HEK293 (cell line): ENCODE data around the gene AFF3.

ENCODE experiments used
- CTCF ChIA-PET: fragments of 350-600 bp; formaldehyde crosslinking; extraction: SDS; loops from one replicate; lab custom pipeline; 2021; ENCODE audit warnings: antibody characterized with exemption; lab: Yijun Ruan, JAX
- POLR2A ChIA-PET: fragments of 300-600 bp; formaldehyde crosslinking; extraction: SDS; loops from one replicate; lab custom pipeline; 2020; ENCODE audit warnings: antibody characterized with exemption, inconsistent platforms; lab: Yijun Ruan, JAX
- H3K27ac ChIP-seq: fragments of 200-500 bp; sonication (Bioruptor generic); 2 replicates; pipeline ENCODE4 v1.5.1; 2014; ENCODE audit warnings: low read depth, low read length, control low read depth, inconsistent platforms; ENCODE audit errors: extremely low read depth
- H3K36me3 ChIP-seq, 2 experiments: fragments of 200-500 bp in 1 of 2; sonication (Bioruptor generic) in 1 of 2; 1 replicate in 1 of 2; 2 replicates in 1 of 2; pipeline ENCODE4 v1.5.1; 2014 to 2017; ENCODE audit warnings: inconsistent platforms in 2 of 2, low read length in 2 of 2; ENCODE audit not compliant: control insufficient read depth in 2 of 2, insufficient read depth in 1 of 2
- H3K4me1 ChIP-seq: fragments of 200-500 bp; sonication (Bioruptor generic); 2 replicates; pipeline ENCODE4 v1.5.1; 2014; ENCODE audit warnings: mild to moderate bottlenecking, low read length, inconsistent platforms; ENCODE audit not compliant: control insufficient read depth, insufficient read depth
- H3K4me3 ChIP-seq: 2 replicates; pipeline ENCODE4 v1.5.1; 2011; ENCODE audit warnings: low read depth, mild to moderate bottlenecking, control low read depth, low read length, moderate library complexity
- H3K9me3 ChIP-seq: fragments of 200-500 bp; sonication (Bioruptor generic); 2 replicates; pipeline ENCODE4 v1.5.1; 2014; ENCODE audit warnings: low read depth, low read length, inconsistent platforms; ENCODE audit not compliant: control insufficient read depth, insufficient read depth
- EGR2 ChIP-seq: fragments of 450-650 bp; formaldehyde crosslinking; IDR thresholded peaks from 2 replicates; pipeline ENCODE4 v1.5.1; 2016; ENCODE audit warnings: low read depth, missing biosample characterization, missing genetic modification characterization
- HIC1 ChIP-seq: fragments of 450-650 bp; formaldehyde crosslinking; IDR thresholded peaks from 2 replicates; pipeline ENCODE4 v1.5.1; 2016; ENCODE audit warnings: missing biosample characterization, missing genetic modification characterization
- HOXC10 ChIP-seq: sonication (generic); formaldehyde crosslinking; IDR thresholded peaks from 2 replicates; pipeline ENCODE4 v1.8.1; 2023; ENCODE audit warnings: mild to moderate bottlenecking, missing genetic modification reagents
- KLF9 ChIP-seq: fragments of 450-650 bp; formaldehyde crosslinking; IDR thresholded peaks from 2 replicates; pipeline ENCODE4 v1.5.1; 2016; ENCODE audit warnings: missing biosample characterization, missing genetic modification characterization, low read depth
- WT1 ChIP-seq: fragments of 450-650 bp; formaldehyde crosslinking; IDR thresholded peaks from 2 replicates; pipeline ENCODE4 v1.5.1; 2016; ENCODE audit warnings: missing biosample characterization, missing genetic modification characterization
- ZEB2 ChIP-seq: fragments of 450-650 bp; formaldehyde crosslinking; IDR thresholded peaks from 2 replicates; pipeline ENCODE4 v1.5.1; 2016; ENCODE audit warnings: missing biosample characterization, missing genetic modification characterization
- ZFHX2 ChIP-seq: fragments of 450-650 bp; formaldehyde crosslinking; conservative IDR thresholded peaks from 2 replicates; pipeline ENCODE4 v1.5.1; 2016; ENCODE audit warnings: missing biosample characterization, missing genetic modification characterization
- ZNF140 ChIP-seq: fragments of 450-650 bp; formaldehyde crosslinking; IDR thresholded peaks from 2 replicates; pipeline ENCODE4 v1.5.1; 2016; ENCODE audit warnings: missing biosample characterization, missing genetic modification characterization
- ZNF324 ChIP-seq: fragments of 450-650 bp; formaldehyde crosslinking; IDR thresholded peaks from 2 replicates; pipeline ENCODE4 v1.5.1; 2016; ENCODE audit warnings: missing biosample characterization, missing genetic modification characterization
- ZNF341 ChIP-seq: fragments of 450-650 bp; formaldehyde crosslinking; IDR thresholded peaks from 2 replicates; pipeline ENCODE4; 2016; ENCODE audit warnings: low read depth, missing biosample characterization, missing genetic modification characterization
- ZNF354C ChIP-seq: fragments of 450-650 bp; formaldehyde crosslinking; IDR thresholded peaks from 2 replicates; pipeline ENCODE4 v1.5.1; 2016; ENCODE audit warnings: missing biosample characterization, missing genetic modification characterization, low read depth, borderline replicate concordance
- ZNF394 ChIP-seq: fragments of 450-650 bp; formaldehyde crosslinking; IDR thresholded peaks from 2 replicates; pipeline ENCODE4 v1.5.1; 2016; ENCODE audit warnings: missing biosample characterization, missing genetic modification characterization, mild to moderate bottlenecking, moderate library complexity, borderline replicate concordance
- ZNF449 ChIP-seq: fragments of 450-650 bp; formaldehyde crosslinking; IDR thresholded peaks from 2 replicates; pipeline ENCODE4 v1.5.1; 2017; ENCODE audit warnings: missing biosample characterization, mild to moderate bottlenecking, missing genetic modification characterization, moderate library complexity
- ZNF488 ChIP-seq: fragments of 450-650 bp; formaldehyde crosslinking; IDR thresholded peaks from 2 replicates; pipeline ENCODE4 v1.5.1; 2016; ENCODE audit warnings: missing biosample characterization, missing genetic modification characterization
- ZNF501 ChIP-seq: fragments of 450-650 bp; formaldehyde crosslinking; IDR thresholded peaks from 2 replicates; pipeline ENCODE4 v1.5.1; 2016; ENCODE audit warnings: missing biosample characterization, missing genetic modification characterization
- ZNF596 ChIP-seq: fragments of 450-650 bp; IDR thresholded peaks from 2 replicates; pipeline ENCODE4 v1.5.0; 2018; ENCODE audit warnings: missing biosample characterization, mild to moderate bottlenecking, missing genetic modification characterization, moderate library complexity
- ZNF629 ChIP-seq: fragments of 450-650 bp; formaldehyde crosslinking; IDR thresholded peaks from 2 replicates; pipeline ENCODE4 v1.5.1; 2017; ENCODE audit warnings: missing biosample characterization, missing genetic modification characterization
- ZNF645 ChIP-seq: fragments of 450-650 bp; formaldehyde crosslinking; IDR thresholded peaks from 2 replicates; pipeline ENCODE4; 2016; ENCODE audit warnings: missing biosample characterization, missing genetic modification characterization
- ZNF658 ChIP-seq: fragments of 450-650 bp; formaldehyde crosslinking; IDR thresholded peaks from 2 replicates; pipeline ENCODE4; 2016; ENCODE audit warnings: missing biosample characterization, missing genetic modification characterization
- ZNF701 ChIP-seq: fragments of 450-650 bp; formaldehyde crosslinking; IDR thresholded peaks from 2 replicates; pipeline ENCODE4 v1.5.1; 2016; ENCODE audit warnings: missing biosample characterization, missing genetic modification characterization
- ZNF747 ChIP-seq: fragments of 450-650 bp; formaldehyde crosslinking; IDR thresholded peaks from 2 replicates; pipeline ENCODE4 v1.5.1; 2016; ENCODE audit warnings: missing biosample characterization, missing genetic modification characterization
- ZNF768 ChIP-seq: fragments of 450-650 bp; formaldehyde crosslinking; IDR thresholded peaks from 2 replicates; pipeline ENCODE4 v1.5.1; 2018; ENCODE audit warnings: missing biosample characterization, mild to moderate bottlenecking, missing genetic modification characterization
- ZSCAN23 ChIP-seq: fragments of 450-650 bp; formaldehyde crosslinking; IDR thresholded peaks from 2 replicates; pipeline ENCODE4 v1.5.1; 2016; ENCODE audit warnings: missing biosample characterization, missing genetic modification characterization

Gene AFF3

DNA sequence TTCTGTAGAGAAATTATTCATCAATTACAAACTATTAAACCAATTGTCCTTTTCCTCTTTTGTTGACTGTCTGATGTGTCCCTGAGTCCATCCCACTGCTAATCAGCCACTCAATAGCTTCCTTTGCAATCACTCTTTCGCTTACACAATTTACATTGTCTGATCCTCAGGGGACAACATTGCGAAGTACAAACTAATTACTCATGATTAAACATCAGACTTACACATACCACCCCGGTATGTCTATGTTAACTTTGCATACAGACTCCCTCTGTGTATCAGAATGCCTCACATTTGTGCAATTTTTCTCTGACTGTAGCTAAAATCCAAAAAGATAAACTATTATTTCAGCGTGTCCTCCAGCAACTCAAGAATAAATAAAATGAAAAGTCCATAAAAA lies 388.2 kb downstream of the AFF3 start:
- POLR2A ChIA-PET: no interaction called here

DNA sequence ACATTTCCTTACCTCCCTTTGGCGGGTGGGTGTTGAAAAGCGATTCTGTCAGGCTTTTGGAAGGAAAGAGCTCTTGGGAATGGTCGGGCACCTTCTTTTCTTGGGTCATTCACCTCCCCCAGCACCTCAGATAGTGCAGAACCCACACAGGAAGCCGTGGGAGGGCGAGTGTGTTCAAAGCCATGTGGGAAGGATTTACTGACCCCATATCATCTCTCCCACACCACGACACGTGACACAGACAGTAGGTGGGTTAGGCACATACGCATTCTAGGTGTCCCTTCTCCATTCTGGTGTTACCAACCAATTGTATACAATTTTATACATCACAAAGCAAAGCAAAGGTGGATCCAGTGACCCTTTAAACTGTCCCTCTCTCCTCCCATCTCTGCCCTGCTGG lies 388.9 kb downstream of the AFF3 start:
- Histone ChIP-seq H3K9me3 (no peaks in the 10 kb centered on the region), H3K4me3 (no peak overlapping the region), H3K4me1 (no peaks in the 10 kb centered on the region)
- CTCF ChIA-PET: no interaction called here
- TF ChIP-seq EGR2 (peak; percentile 71), ZFHX2 (peak; percentile 77), ZNF140 (tag by site-specific recombination) (no peak)
- TF ChIP-seq, all 188 proteins: peak for 2
- POLR2A ChIA-PET: no interaction called here
- Histone ChIP-seq H3K36me3 (no peaks in the 10 kb centered on the region), H3K27ac (no peak overlapping the region)

More for the DNA sequence above, 388.2 kb downstream of the AFF3 start:
- H3K27ac ChIP-seq: no peak overlapping the region
- H3K4me3 ChIP-seq: no peak overlapping the region
- no peaks in the 10 kb centered on the region for H3K9me3 ChIP-seq
- no peak for TF ChIP-seq ZNF658
- no peak for TF ChIP-seq ZNF596 (tag by site-specific recombination)
- H3K4me1 ChIP-seq: no peaks in the 10 kb centered on the region
- CTCF ChIA-PET: no interaction called here
- H3K36me3 ChIP-seq: no peaks in the 10 kb centered on the region

GRCh38 chr2:99748344-99748743 lies 394.0 kb downstream of the AFF3 start:
- TF ChIP-seq ZNF747 (tag by site-specific recombination) (no peak), ZNF501 (tag by site-specific recombination) (no peak), ZNF629 (tag by site-specific recombination) (no peak), ZEB2 (tag by site-specific recombination) (no peak), ZNF354C (no peak), HIC1 (tag by site-specific recombination) (no peak), ZNF341 (tag by site-specific recombination) (no peak), ZNF701 (tag by site-specific recombination) (no peak), ZNF394 (tag by site-specific recombination) (no peak), ZNF645 (tag by site-specific recombination) (no peak), ZNF768 (tag by site-specific recombination) (no peak), ZNF449 (tag by site-specific recombination) (no peak), KLF9 (tag by site-specific recombination) (no peak), HOXC10 (CRISPR knock-in tag) (no peak), ZNF488 (tag by site-specific recombination) (no peak), ZNF324 (tag by site-specific recombination) (no peak), ZSCAN23 (tag by site-specific recombination) (no peak), WT1 (tag by site-specific recombination) (no peak)
- H3K4me3 ChIP-seq: no peak overlapping the region

More at GRCh38 chr2:99748344-99748743, 394.0 kb downstream of the AFF3 start:
- CTCF ChIA-PET: no interaction called here
- Histone ChIP-seq H3K36me3 (no peaks in the 10 kb centered on the region), H3K4me1 (no peaks in the 10 kb centered on the region), H3K27ac (no peak overlapping the region), H3K9me3 (no peaks in the 10 kb centered on the region)
- POLR2A ChIA-PET: no interaction called here
